Measurements from ENCODE around the gene EPHA3. TPM values are rescaled to one million over a fixed set of nuclear protein-coding genes. Genes with fewer than 3 reads are reported as not detected.

The EPHA3 gene
- total RNA-seq, 4 donors from 2014 or later: 0.53 to 3.3 (median 0.88) TPM

DNA sequence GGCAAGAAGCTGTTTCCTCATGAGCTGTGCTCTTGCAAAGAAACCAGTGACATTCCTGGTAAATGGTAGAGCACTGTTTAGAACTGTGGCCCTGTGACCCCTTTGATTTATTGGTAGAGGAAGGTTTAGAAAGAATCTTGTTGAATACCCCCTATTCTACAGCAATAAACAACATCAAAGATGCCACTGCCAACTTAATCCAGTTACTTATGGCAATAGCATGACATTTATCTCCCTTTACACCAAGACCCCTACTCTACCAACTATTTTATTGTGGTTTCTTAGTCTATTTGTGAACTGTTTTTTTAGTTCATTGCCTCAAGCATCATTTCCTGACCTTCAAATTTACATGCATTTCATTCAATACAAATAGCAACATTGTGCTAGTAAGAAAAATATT lies 288.6 kb downstream of the EPHA3 start:
- TF ChIP-seq, protein P1, sequence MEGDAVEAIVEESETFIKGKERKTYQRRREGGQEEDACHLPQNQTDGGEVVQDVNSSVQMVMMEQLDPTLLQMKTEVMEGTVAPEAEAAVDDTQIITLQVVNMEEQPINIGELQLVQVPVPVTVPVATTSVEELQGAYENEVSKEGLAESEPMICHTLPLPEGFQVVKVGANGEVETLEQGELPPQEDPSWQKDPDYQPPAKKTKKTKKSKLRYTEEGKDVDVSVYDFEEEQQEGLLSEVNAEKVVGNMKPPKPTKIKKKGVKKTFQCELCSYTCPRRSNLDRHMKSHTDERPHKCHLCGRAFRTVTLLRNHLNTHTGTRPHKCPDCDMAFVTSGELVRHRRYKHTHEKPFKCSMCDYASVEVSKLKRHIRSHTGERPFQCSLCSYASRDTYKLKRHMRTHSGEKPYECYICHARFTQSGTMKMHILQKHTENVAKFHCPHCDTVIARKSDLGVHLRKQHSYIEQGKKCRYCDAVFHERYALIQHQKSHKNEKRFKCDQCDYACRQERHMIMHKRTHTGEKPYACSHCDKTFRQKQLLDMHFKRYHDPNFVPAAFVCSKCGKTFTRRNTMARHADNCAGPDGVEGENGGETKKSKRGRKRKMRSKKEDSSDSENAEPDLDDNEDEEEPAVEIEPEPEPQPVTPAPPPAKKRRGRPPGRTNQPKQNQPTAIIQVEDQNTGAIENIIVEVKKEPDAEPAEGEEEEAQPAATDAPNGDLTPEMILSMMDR (IDR thresholded peaks at IDR 0.05): no peak
- no peak for TF ChIP-seq POLR2A (IDR thresholded peaks at IDR 0.05)

DNA sequence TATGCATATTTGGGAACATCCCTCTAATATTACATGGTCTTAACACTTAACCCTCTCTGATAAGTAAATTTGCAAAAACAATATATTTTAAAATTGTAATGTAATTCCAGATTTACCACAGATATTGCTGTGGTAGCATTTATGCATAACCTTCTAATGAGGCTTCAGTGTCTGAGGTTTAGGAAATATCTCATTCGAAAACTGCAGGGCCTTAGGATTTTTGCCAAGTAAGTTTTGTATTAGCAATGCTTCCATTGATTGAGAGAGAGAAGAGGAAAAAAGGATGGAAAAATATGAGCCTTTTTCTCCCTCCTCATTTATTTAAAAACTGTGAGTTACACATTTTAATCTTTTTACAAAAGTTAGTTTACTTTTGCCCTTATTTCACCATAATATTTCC lies 294.6 kb downstream of the EPHA3 start:
- no peak for DNase-seq
- H3K36me3 ChIP-seq: no peaks in the 10 kb centered on the region
- H3K27ac ChIP-seq: no peak overlapping the region
- H3K4me3 ChIP-seq: no peak overlapping the region
- no peaks in the 10 kb centered on the region for H3K4me1 ChIP-seq
- H3K27me3 ChIP-seq: no peaks in the 10 kb centered on the region
- TF ChIP-seq POLR2A (IDR thresholded peaks at IDR 0.05): no peak
- TF ChIP-seq, protein P1 (IDR thresholded peaks at IDR 0.05): no peak
- H3K9me3 ChIP-seq: no peaks in the 10 kb centered on the region

More for the DNA sequence above, 288.6 kb downstream of the EPHA3 start:
- no peaks in the 10 kb centered on the region for H3K4me1 ChIP-seq
- H3K4me3 ChIP-seq: no peak overlapping the region
- H3K27ac ChIP-seq: no peak overlapping the region
- H3K9me3 ChIP-seq: no peaks in the 10 kb centered on the region
- no peak for DNase-seq
- H3K36me3 ChIP-seq: no peaks in the 10 kb centered on the region
- H3K27me3 ChIP-seq: no peaks in the 10 kb centered on the region

DNA sequence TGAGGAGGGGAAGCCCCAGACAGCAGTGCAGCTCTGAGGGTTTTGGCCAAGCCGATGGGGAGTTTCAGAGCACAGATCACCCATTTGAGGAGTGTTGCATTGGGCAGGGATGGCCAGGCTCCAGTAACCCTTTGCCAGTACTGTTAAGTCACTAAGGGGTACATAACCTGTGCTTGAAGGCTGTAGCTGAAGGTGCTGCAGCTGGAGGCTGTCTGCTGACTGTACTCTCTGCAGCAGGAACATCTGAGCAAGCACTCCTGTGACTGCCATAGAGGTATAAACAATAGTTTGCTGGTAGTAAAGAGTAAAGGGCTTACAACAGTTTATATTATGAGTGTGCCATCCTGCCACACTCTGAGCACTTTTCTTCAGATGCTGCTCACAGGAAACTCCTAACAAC lies 297.8 kb downstream of the EPHA3 start:
- H3K4me1 ChIP-seq: no peaks in the 10 kb centered on the region
- no peaks in the 10 kb centered on the region for H3K27me3 ChIP-seq
- TF ChIP-seq POLR2A (IDR thresholded peaks at IDR 0.05): no peak
- TF ChIP-seq, protein P1 (IDR thresholded peaks at IDR 0.05): no peak
- H3K9me3 ChIP-seq: no peaks in the 10 kb centered on the region
- no peak overlapping the region for H3K27ac ChIP-seq
- no peak overlapping the region for H3K4me3 ChIP-seq
- H3K36me3 ChIP-seq: no peaks in the 10 kb centered on the region
- no peak for DNase-seq

DNA sequence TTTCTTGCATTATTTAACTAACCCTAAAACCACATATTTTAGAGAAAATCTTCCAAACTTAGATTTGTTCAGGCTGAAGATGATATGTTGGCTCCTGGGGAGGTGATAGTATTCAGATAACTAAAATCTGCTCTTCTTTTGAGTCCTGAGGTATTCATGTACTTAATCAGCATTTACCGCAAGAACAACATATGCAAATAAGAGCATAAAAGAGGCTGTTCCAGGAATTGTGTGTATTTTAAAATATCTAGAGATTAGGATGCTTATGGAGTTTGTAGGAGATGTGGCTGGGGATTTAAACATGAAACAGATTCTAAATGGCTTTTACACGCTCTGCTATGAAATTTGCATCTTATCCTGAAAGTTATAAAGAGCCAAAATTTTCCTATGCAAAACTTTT lies 298.2 kb downstream of the EPHA3 start:
- H3K36me3 ChIP-seq: no peaks in the 10 kb centered on the region
- H3K27ac ChIP-seq: no peak overlapping the region
- TF ChIP-seq, protein P1 (IDR thresholded peaks at IDR 0.05): no peak
- TF ChIP-seq POLR2A (IDR thresholded peaks at IDR 0.05): no peak
- no peak overlapping the region for H3K4me3 ChIP-seq
- no peaks in the 10 kb centered on the region for H3K4me1 ChIP-seq
- H3K9me3 ChIP-seq: no peaks in the 10 kb centered on the region
- no peaks in the 10 kb centered on the region for H3K27me3 ChIP-seq
- no peak for DNase-seq

DNA sequence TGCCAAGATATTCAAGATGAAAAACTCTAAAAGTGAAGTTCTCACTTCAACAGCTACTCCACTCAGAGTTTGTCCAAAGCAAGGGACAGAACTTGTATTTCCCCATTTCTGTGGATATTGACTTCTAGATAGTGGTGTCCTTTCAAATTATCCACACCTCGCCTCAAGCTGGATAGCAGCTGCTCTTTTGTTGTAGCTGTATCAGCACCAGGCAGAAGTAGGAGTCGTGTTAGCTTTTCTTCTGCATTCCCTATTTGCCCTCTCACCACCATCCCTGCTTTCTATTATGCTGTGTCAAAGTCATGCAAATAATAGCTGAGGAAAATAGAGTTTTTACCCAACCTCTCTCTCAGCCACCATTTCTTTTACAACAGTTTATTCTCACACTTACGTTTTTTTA lies 303.8 kb downstream of the EPHA3 start:
- H3K36me3 ChIP-seq: no peaks in the 10 kb centered on the region

More for the DNA sequence above, 303.8 kb downstream of the EPHA3 start:
- Histone ChIP-seq H3K27me3 (no peaks in the 10 kb centered on the region), H3K27ac (no peak overlapping the region), H3K4me1 (no peaks in the 10 kb centered on the region), H3K9me3 (no peaks in the 10 kb centered on the region), H3K4me3 (no peak overlapping the region)
- DNase-seq: no peak
- no peak for TF ChIP-seq POLR2A (IDR thresholded peaks at IDR 0.05)
- TF ChIP-seq, protein P1 (IDR thresholded peaks at IDR 0.05): no peak
